ENCODE results near the gene HACD1. TPM values are rescaled to one million over a fixed set of nuclear protein-coding genes. Genes with fewer than 3 reads are reported as not detected.
"Not testable (repeated sequence)": the region's sequence is repeated elsewhere in the genome, so short reads cannot be mapped to it uniquely, and the experiment has no call there.

The HACD1 gene
- total RNA-seq, 1 experiment from 2014 or later: 43.5 TPM

DNA sequence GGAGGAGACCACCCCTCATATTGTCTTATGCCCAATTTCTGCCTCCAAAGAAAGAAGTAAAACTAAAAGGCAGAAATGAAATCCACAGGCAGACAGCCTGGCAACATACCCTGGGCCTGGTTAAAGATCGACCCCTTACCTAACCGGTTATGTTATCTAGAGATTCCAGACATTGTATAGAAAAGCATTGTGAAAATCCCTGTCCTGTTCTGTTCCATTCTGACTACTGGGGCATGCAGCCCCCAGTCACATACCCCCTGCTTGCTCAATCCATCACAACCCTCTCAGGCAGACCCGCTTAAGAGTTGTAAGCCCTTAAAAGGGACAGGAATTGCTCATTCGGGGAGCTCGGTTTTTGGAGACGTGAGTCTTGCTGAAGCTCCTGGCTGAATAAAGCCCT, 29.9 kb downstream of the HACD1 start:
- not testable (repeated sequence) for DNase-seq (ENCODE audit: extremely low read depth, low read depth)

DNA sequence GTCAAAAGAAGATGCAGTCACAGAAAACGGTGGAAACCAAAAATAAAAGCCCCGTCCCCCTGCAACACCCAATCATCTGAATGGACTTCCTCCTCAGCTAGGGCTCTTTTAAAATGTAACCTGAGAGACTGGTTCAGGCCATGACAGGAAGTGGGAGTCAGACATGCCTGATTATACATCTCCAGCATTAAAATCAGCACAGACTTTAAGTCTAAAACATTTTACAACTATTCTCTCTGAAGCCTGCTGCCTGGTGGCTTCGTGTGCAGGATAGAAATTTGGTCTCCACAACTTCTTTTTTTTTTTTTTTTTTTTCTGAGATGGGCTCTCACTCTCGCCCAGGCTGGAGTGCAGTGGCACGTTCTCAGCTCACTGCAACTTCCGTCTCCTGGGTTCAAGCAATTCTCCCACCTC, 30.3 kb downstream of the HACD1 start:
- no peak for DNase-seq (ENCODE audit: extremely low read depth, low read depth)

DNA sequence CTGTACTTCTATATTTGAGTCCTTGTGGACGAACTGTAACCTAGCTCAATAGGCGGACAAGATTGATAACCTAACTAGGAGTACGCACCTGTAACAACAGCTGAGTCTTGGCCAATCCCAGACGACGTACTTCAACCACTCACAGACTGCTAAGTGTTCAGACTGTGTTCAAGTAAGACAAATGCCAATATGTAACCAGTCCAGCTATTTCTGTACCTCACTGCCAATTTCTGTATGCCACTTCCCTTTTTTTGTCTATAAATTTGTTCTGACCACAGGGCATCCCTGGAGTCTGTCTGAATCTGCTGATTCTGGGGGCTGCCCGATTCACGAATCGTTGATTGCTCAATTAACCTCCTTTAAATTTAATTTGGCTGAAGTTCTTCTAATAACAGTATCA, 32.2 kb downstream of the HACD1 start:
- DNase-seq (ENCODE audit: extremely low read depth, low read depth): no peak

DNA sequence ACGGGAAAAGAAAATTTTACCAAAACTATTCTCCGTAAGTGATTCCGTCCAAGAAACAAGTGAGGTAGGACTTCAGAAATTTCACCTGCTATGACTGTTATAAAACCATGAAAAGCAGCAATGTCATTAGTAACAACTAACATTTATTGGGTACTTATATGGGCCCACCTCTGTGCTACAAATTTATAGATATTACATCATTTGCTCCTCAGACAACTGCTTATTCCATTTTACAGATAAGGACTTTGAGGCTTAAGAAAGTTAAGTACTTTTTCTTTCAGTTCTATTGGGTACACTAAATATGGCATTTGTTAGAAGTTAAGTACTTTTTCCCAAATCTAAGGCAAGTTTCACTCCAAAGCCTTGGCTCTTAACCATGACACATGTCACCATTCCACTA, 36.3 kb downstream of the HACD1 start:
- no peak for DNase-seq (ENCODE audit: extremely low read depth, low read depth)

DNA sequence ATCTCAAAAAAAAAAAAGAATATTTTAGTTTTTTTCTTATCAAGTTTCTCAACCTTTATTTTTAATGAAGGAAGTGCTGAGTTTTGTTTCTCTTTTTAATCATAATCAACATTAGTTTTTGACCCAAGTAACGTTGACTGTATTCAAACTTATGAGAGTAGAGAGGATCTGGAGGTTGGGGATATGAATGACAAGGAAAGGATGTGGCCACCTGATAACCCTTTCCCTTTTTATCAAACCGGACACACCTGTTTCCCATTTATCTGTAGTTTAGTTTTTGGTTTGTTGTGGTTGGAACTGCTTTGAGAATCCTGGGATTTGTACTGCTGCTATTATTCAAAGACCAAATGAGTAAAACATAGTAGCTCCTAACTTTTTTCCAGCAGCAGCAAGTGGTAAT, 38.6 kb downstream of the HACD1 start:
- DNase-seq (ENCODE audit: extremely low read depth, low read depth): no peak

DNA sequence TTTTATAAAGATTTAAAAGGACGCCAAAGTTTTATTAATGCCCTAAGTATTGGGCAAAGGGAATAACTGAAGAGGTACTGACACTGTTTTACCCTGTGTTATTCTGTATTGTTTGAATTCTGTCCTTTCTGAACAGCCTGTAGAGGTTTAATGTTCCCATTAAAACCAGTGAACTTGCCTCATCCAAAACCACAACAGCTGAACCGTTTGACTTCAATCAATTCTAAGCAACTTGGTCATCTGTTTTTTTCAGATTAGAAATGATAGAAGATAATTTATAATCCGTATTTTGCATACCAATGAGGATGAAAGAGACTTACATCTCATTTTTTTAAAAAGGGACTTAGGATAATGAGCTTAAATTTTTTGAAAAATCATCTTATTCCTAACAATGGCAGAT, 40.4 kb downstream of the HACD1 start:
- DNase-seq (ENCODE audit: extremely low read depth, low read depth): no peak

DNA sequence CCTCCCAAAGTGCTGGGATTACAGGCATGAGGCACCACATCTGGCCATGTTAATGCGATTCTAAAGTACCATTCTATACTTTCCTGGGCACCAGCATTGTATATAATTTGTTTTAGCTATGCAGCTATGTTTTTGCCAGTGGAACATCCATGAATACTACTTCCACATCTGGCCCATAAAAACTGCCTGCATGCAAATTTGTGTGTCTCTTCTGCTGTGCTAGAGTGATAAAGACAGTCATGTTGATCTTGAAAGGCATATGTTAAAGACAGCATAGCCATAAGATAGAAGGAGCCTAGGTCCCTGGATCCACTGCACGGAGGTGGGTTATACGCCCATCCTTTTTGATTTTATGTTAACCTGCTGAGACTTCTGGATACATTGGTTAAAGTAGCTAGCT, 52.3 kb downstream of the HACD1 start:
- no peak for DNase-seq (ENCODE audit: extremely low read depth, low read depth)

DNA sequence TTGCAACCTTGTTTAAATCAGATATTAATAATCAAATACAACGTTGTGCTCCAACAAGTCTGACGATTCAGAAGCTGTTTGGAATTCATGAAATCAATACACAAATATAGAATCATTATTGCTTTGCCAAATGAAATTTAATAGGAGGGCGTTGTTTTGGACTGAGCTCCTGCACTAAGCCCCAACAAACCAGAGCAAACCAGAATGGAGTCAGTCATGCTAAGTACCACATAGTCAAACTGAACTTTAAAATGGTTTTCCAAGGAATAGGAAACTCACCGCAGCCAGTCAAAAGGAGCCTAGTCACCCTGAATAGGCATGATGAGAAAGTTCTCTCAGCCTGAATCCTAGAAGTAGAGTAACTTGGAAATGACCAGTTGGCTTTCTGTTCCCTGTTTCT, 53.7 kb downstream of the HACD1 start:
- no peak for DNase-seq (ENCODE audit: extremely low read depth, low read depth)

DNA sequence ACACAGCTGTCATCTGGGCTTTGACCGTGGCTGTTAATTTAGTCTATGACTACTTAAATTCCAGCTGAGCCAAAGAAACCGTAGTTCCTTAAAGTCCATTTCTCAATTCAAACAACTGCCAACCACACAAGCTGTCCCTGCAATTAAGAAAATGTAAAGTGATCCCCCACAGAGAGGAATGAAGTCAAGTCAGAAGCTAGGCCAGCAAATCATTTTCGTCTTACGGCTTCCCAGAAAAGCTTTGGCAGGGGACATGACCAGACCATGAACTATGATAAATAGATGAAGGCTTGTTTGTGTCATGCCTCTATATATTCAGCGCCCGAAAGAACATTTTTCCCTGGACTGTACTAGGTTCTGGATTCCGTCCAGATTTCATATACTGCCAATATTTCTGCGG, 54.6 kb downstream of the HACD1 start:
- no peak for DNase-seq (ENCODE audit: extremely low read depth, low read depth)

DNA sequence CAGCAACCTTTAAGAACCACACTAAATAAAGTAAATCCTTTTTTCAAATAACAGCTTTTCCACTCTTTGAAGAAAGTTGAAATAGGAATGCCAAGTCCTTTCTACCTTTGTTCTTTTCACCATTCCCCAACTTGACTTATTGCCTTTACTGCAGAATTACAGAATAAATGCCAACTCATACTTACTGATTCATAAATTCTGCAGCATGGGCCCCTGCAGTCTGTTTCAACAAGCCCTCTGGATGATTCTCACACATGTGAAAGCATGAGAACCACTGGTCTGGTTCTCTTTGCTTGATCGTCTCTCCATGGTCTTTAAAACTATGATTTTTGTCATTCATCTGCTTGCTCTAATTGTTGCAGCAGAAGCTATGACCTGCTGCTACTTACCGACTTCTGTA, 56.1 kb downstream of the HACD1 start:
- DNase-seq (ENCODE audit: extremely low read depth, low read depth): no peak

DNA sequence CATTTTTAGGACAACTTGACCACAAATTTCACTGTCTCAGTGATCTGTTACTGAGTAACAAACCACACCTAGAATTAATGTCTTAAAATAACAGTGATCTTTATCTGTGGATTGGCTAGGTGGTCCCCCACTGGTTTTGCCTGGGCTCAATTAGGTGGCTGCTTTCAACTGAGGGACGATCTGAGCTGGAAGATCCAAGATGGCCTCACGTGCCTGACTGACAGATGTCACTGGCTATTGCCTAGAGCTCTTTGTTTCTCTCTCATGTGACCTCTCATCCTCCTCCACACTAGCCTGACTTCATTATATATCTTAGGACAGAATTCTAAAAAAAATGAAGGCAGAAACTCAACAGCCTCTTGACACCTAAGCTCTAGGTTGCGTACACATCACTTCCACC, 59.7 kb downstream of the HACD1 start:
- no peak for DNase-seq (ENCODE audit: extremely low read depth, low read depth)

DNA sequence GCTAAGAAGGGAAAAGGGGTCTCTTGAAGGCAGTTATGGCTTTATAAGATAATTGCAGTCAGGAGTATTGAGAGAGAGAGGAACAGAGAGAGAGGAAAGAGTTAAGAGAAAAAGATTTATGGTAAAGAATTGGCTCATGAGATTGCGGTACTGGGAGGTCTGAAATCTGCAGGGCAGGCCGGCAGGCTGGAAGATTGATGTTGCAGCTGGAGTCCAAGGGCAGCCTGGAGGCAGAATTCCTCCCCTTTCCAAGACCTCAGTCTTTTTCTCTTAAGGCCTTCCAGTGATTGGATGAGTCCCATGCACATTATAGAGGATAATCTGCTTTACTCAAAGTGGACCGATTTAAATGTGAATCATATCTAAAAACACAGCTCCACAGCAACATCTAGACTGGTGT, 68.4 kb downstream of the HACD1 start:
- no peak for DNase-seq (ENCODE audit: extremely low read depth, low read depth)

DNA sequence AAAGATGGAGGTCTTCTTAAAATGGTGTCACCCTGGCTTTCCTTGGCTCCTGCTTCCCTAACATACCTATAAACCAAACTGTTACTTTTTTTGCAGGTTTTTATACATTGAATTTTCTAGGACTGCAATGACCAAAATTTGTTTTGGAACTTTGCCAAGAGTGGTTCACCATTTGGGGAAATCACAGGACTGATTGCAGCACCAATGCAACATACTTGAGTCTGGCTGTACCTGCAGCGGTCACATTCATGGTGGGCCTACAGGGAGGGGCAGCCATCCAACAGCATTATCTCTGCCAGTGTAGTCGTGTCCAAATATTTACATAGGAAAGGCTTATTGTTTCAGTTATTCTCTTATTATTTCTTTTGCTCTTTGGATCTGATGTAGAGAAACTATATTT, 69.0 kb downstream of the HACD1 start:
- DNase-seq (ENCODE audit: extremely low read depth, low read depth): no peak

DNA sequence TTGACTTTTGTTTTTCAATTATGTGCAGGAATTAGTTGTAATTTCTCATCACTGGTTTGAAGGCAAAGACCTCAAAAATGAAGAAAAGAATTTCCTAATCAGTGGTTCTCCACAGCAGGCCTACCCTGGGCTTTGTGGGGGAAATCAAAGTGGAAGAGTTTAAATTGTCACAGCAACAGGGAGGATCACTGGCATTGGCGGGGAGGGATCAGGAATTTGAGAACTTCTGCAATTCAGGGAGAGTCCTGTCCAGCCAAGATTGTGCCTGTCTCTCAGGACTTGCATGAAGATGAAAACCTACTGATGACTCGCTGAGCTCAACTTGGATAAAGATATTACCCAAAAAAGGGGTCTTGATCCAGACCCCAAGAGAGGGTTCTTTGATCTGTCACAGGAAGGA, 70.1 kb downstream of the HACD1 start:
- DNase-seq (ENCODE audit: extremely low read depth, low read depth): no peak

DNA sequence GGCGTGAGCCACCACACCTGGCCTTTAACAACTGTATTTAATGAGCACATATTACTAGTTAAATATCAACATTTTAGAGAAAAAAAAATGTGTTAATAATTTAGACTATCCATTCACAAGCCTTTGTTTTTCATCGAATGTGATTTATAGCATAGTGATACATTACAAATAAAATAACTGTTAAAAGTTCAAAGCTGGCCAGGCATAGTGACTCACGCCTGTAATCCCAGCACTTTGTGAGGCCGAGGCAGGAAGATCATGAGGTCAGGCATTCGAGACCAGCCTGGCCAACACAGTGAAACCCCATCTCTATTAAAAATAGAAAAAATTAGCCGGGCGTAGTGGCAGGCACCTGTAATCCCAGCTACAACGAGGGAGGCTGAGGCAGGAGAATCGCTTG, 72.7 kb downstream of the HACD1 start:
- DNase-seq (ENCODE audit: extremely low read depth, low read depth): no peak

Small RNA genes within 50 kb of the gene (small RNA-seq; reads per million reads assigned to genes)
- 0 reads per million in 2 experiments for gene AC069542.2

Other genes starting within 250 kb of the HACD1 start
- 0.09 and 0.57 TPM in 2 replicates for gene ST8SIA6, start 162.8 kb downstream of the HACD1 start, total RNA-seq (2014; rRNA removed; shearing (Covaris generic))
- gene STAM, start 26.8 kb upstream of the HACD1 start, total RNA-seq (2014; rRNA removed; shearing (Covaris generic)): 18.0 and 18.6 TPM in 2 replicates
- gene TMEM236, start 134.8 kb upstream of the HACD1 start, total RNA-seq (2014; rRNA removed; shearing (Covaris generic)): 0.10 and 0.17 TPM in 2 replicates
- gene MRC1, start 192.0 kb upstream of the HACD1 start, total RNA-seq (2014; rRNA removed; shearing (Covaris generic)): 0.14 and 0.15 TPM in 2 replicates

All from NCI-H460 (cell line).